Urinary bladder (tissue), 4 donors: ENCODE data around the gene KIF15. TPM values are rescaled to one million over a fixed set of nuclear protein-coding genes. Genes with fewer than 3 reads are reported as not detected.
A peak's percentile ranks its signal among the peaks of the same experiment; 100 is the strongest.

Experiments
- DNase-seq: peaks from one replicate; pipeline ENCODE4 v3.0.0-alpha.2; 2015; ENCODE audit errors: extremely low spot score
- H3K27ac ChIP-seq: one replicate; pipeline ENCODE4 v1.5.1; 2013; ENCODE audit warnings: low read depth, mild to moderate bottlenecking, moderate library complexity
- H3K36me3 ChIP-seq: one replicate; pipeline ENCODE4 v1.6.1; 2013; ENCODE audit warnings: mild to moderate bottlenecking, moderate library complexity; ENCODE audit not compliant: insufficient read depth
- H3K4me1 ChIP-seq: one replicate; pipeline ENCODE4 v1.6.1; 2013; ENCODE audit warnings: mild to moderate bottlenecking, moderate library complexity; ENCODE audit not compliant: insufficient read depth
- H3K4me3 ChIP-seq: one replicate; pipeline ENCODE4 v1.5.1; 2013; ENCODE audit warnings: low read depth, low read length
- WGBS: extraction: QIAGEN DNeasy Blood & Tissue Kit; methylation state at CpG from one replicate; pipeline ENCODE4 v1.1.7; 2013; 5-methylcytosine and 5-hydroxymethylcytosine counted together
- polyA plus RNA-seq: library from polyadenylated mRNA; stranded (reverse); fragments of 200-250 nt; gene quantifications from one replicate; pipeline ENCODE4 v1.2.3, GENCODE V29; 2013
- total RNA-seq: library from RNA; depleted of rRNA; stranded (reverse); fragments of >200 nt; gene quantifications from one replicate; pipeline ENCODE4 v1.2.3, GENCODE V29; 2014
- donor health status: healthy with polysubstance abuse.
- donor health status: healthy.

The KIF15 gene
- total and polyA plus RNA-seq, 2 donors: 0.53 to 16.1 TPM

DNA sequence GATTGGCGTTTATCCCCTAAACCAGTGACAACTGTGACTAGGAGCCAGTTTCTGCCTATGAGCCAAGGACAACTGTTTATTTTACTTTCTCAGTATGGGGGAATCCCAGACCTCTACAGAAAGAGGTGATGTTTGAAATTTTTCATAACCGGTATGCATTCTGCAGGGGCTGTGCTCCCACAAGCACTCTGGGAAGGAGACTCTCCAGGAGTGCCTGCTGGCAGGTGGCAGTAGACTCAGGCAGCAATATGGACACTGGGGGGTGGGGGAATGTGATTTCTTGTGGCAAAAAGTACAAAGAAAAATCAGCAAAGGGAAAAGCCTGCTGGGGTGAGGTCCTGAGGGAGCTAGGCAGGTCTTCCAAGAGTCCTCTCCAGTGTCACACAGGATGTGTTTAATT, 118.7 kb downstream of the KIF15 start:
- 47% methylated on average over 2 of the region's 2 CpGs for WGBS
- no peaks in the 10 kb centered on the region for H3K4me1 ChIP-seq

DNA sequence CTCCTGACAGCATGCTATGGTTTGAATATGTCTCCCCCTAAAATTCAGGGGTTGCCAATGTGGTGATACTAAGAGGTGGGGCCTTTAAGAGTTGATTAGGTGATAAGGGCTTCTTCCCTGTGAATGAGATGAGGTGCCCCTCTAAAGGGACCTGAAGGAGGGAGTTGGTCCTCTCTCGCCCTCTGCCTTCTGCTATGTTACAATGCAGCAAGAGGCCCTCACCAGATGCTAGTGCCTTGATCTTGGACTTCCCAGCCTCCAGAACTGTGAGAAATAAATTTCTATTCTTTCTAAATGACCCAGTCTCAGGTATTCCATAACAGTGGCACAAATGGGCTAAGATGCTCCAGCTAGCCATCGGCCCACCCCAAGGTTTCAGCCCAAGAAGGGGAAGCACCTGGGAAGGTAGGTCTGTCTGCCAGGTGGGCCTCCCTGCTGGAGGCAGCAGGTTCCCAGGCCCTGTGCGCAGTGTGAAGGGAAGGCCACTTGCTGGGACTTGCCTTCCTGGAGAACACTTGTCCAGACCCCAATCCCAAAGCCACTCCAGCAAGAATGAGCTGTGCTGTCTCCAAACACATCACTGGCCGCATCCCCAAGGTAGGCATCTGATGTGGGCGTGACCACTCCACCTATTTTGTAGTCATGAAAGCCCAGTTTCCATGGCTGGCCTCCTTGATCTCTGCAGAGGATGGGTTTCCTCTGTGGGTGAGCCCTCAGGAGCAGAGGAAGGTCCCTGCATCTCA, 121.8 kb downstream of the KIF15 start:
- WGBS: 90% methylated on average over 5 of the region's 5 CpGs
- Histone ChIP-seq H3K36me3 (no peaks in the 10 kb centered on the region), H3K4me3 (no peak overlapping the region), H3K4me1 (no peaks in the 10 kb centered on the region), H3K27ac (no peak overlapping the region)
- no peak for DNase-seq

More for the DNA sequence above, 118.7 kb downstream of the KIF15 start:
- Histone ChIP-seq H3K36me3 (no peaks in the 10 kb centered on the region), H3K27ac (no peak overlapping the region), H3K4me3 (no peak overlapping the region)
- DNase-seq: no peak

DNA sequence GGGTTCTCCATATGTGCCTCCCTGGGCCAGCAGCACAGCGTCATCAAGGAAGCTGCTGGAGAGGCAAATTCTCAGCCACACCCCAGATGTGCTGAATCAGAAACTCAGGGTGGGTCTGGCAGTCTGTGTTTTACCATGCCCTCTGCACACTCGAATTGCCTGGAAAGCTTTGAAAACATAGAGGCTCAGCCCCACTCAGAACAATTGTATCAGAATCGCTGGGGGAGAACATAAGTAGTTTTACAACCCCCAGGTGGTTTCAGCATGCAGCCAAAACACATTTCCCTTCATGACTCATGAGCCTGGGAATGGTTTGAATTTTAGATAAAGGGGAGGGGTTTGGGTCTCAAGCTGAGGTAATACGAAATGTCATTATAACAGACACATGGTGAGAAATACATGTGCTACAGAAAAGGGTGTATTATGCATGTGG, 122.4 kb downstream of the KIF15 start:
- no peaks in the 10 kb centered on the region for H3K36me3 ChIP-seq
- H3K4me1 ChIP-seq: no peaks in the 10 kb centered on the region
- H3K27ac ChIP-seq: no peak overlapping the region
- H3K4me3 ChIP-seq: no peak overlapping the region
- 32% methylated on average over 4 of the region's 4 CpGs for WGBS
- DNase-seq: peak; percentile 48

GRCh38 chr3:44885618-44886017, 124.0 kb downstream of the KIF15 start:
- no peak for DNase-seq
- no peak overlapping the region for H3K27ac ChIP-seq
- no peaks in the 10 kb centered on the region for H3K4me1 ChIP-seq
- H3K4me3 ChIP-seq: no peak overlapping the region
- WGBS: 45% methylated on average over 4 of the region's 4 CpGs
- H3K36me3 ChIP-seq: no peaks in the 10 kb centered on the region

DNA sequence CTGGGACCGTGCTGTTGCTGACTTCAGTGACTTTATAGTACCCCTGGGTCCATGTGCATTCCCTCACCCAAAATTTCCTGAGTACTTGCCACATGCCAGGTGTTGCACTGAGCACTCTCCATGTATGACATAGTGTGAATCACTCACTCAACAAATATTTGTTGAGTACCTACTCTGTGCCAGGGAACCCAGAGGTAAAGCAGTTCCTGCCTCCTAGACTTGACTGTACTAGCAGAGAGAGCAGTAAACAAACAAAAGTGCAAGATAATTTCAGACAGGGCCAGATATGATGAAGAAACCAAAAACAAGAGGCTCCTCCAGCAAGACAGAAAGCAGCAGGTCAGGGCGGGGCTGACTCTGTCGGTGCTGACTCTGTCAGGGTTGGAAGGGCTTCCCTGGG, 125.0 kb downstream of the KIF15 start:
- Histone ChIP-seq H3K27ac (no peak overlapping the region), H3K36me3 (no peaks in the 10 kb centered on the region), H3K4me1 (no peaks in the 10 kb centered on the region), H3K4me3 (no peak overlapping the region)
- DNase-seq: no peak
- 69% methylated on average over 3 of the region's 3 CpGs for WGBS

DNA sequence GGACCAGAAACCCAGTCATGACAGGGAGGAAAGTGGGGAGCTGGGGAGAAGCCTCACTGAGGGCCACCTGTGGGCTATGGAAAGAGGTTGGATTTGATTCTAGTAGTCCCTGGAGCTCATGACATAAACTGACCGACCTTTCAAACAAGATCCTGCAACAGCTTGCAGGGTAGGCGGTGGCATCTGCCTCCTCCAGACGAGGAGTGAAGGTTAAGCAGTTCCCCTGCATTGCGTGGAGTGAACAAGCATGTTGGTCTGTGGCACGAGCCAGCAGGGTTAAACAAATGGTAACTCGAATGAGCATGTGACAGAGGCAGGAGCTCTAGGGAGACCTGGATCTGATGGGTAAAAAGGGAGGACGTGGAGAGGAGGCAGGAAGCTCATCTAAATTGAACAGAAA, 125.5 kb downstream of the KIF15 start:
- no peak for DNase-seq
- Histone ChIP-seq H3K4me1 (no peaks in the 10 kb centered on the region), H3K4me3 (no peak overlapping the region), H3K27ac (no peak overlapping the region), H3K36me3 (no peaks in the 10 kb centered on the region)
- WGBS: 69% methylated on average over 7 of the region's 7 CpGs

DNA sequence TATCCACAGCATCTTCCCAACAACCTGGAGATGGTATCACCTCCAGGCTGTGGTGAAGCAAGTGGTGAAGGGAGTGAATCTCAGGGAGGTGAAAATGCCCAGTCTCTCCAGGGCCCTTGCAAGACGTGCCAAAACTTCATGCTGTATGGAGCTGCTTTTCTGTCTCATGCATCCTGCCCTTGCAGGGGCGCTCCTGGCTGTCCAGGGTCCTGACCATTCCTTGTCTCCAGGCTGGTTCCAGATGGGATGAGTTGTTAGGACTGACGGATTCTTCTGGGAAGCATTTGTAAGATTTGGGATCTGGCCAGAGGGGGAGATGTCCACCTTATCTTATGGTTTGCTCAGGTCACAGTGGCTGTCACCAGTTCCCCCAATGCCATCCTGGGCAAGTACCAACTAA, 128.7 kb downstream of the KIF15 start:
- WGBS: 42% methylated on average over 3 of the region's 3 CpGs

GRCh38 chr3:44890852-44891251, 129.3 kb downstream of the KIF15 start:
- no peak for DNase-seq
- 79% methylated on average over 3 of the region's 3 CpGs for WGBS
- H3K36me3 ChIP-seq: no peaks in the 10 kb centered on the region
- no peaks in the 10 kb centered on the region for H3K4me1 ChIP-seq
- H3K4me3 ChIP-seq: no peak overlapping the region
- no peak overlapping the region for H3K27ac ChIP-seq

More for the DNA sequence above, 128.7 kb downstream of the KIF15 start:
- Histone ChIP-seq H3K4me3 (no peak overlapping the region), H3K36me3 (no peaks in the 10 kb centered on the region), H3K4me1 (no peaks in the 10 kb centered on the region), H3K27ac (no peak overlapping the region)
- DNase-seq: no peak

GRCh38 chr3:44892689-44893088, 131.1 kb downstream of the KIF15 start:
- H3K27ac ChIP-seq: no peak overlapping the region
- H3K4me1 ChIP-seq: no peaks in the 10 kb centered on the region
- no peaks in the 10 kb centered on the region for H3K36me3 ChIP-seq
- DNase-seq: no peak
- H3K4me3 ChIP-seq: no peak overlapping the region
- WGBS: 66% methylated on average over 3 of the region's 3 CpGs

DNA sequence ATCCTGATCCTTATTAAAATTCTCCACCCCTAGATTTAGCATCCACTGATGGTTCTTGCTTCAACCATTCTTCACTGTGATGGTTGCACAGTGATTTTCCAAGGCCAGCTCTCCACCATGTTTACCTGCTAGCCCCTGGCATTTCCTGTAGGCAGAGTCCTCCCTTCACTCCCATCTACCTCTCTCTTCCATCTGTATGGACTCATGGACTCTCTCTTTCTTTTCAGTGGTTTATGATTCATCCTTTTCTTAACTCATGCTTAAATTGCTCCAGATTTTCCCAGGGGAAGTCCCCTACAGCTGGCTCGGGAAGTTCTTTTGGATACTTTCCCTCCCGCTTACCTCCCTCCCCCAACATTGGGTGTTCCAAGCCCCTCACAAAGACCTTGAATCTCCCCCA, 131.5 kb downstream of the KIF15 start:
- no peak overlapping the region for H3K27ac ChIP-seq
- H3K36me3 ChIP-seq: no peaks in the 10 kb centered on the region
- 66% methylated on average over 2 of the region's 2 CpGs for WGBS
- DNase-seq: no peak
- no peaks in the 10 kb centered on the region for H3K4me1 ChIP-seq
- no peak overlapping the region for H3K4me3 ChIP-seq

- no peaks in the 10 kb centered on the region for H3K4me1 ChIP-seq
- H3K4me3 ChIP-seq: no peak overlapping the region
- 48% methylated on average over 5 of the region's 5 CpGs for WGBS
- no peak for DNase-seq
- no peak overlapping the region for H3K27ac ChIP-seq
- no peaks in the 10 kb centered on the region for H3K36me3 ChIP-seq
These were observed 132.9 kb downstream of the KIF15 start for GRCh38 chr3:44894485-44894884.

DNA sequence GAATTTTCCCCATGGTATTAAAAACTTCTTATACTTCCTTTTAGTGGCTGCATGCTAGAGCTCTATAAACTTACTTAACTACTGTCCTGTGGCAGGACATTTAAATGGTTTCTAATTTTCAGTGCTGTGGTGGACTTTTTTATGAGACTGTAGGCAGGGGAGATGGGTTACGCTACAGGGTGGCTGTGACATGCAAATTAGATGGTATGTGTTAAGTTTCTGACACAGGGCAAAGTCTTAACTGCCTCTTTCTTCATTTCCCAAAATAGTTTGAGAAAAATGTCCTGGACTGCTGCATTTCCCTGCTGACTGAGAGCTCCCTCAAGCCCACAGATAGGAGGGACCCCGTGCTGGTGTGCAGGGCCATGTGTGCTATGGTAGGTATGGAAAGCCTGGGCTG, 134.8 kb downstream of the KIF15 start:
- H3K4me3 ChIP-seq: no peak overlapping the region
- no peaks in the 10 kb centered on the region for H3K36me3 ChIP-seq
- H3K4me1 ChIP-seq: no peaks in the 10 kb centered on the region
- DNase-seq: no peak
- WGBS: 75% methylated on average over 2 of the region's 2 CpGs
- no peak overlapping the region for H3K27ac ChIP-seq

DNA sequence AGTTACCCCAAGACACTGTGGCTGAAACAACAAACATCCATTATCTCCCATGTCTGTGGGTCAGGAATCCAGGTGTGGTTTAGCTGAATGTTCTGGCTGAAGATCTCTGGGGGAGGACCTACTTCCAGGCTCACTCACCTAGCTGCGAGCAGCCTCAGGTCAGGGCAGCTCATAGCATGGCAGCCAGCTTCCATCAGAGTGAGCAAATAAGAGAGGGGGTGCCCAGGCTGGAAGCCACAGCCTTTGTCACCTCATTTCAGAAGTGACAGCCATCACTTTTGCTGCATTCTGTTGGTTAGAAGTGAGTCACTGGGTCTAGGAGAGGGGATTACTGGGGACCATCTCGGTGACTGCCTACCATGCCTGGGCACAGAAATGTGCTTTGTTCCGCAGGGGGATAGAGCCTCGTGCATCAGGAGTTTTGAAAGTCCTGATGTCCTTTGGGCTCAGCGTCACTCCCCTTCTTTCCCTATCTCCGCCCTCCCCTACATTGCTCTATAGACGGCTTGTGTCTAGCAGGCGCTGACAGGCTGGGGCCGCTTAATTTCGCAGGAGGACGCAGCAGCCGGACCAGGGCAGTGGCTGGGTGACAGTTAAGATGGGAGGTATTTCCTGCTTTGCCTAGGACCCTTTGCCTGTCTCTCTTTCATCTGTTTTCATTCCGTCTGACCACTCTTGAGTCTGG, 138.2 kb downstream of the KIF15 start:
- no peaks in the 10 kb centered on the region for H3K36me3 ChIP-seq
- no peak for DNase-seq
- no peaks in the 10 kb centered on the region for H3K4me1 ChIP-seq
- H3K27ac ChIP-seq: no peak overlapping the region
- H3K4me3 ChIP-seq: no peak overlapping the region
- 43% methylated on average over 13 of the region's 13 CpGs for WGBS

GRCh38 chr3:44902628-44903027, 141.0 kb downstream of the KIF15 start:
- Histone ChIP-seq H3K27ac (no peak overlapping the region), H3K4me1 (no peaks in the 10 kb centered on the region), H3K36me3 (no peaks in the 10 kb centered on the region), H3K4me3 (no peak overlapping the region)
- 42% methylated on average over 4 of the region's 4 CpGs for WGBS
- DNase-seq: no peak
